ENCODE measurements around the gene SHKBP1.

SHKBP1 gene

GRCh38 chr19:40605216-40605971 is 28.7 kb downstream of the SHKBP1 start:
- H3K36me3 ChIP-seq (ENCODE audit: control insufficient read depth, insufficient read depth, low read length, severe bottlenecking), result no peaks in the 10 kb centered on the region
- peaks cover 31% of the 10 kb centered on the region for H3K4me1 ChIP-seq (ENCODE audit: control insufficient read depth, insufficient read depth, low read length)
- H3K4me3 ChIP-seq (ENCODE audit: low read length), result peak overlapping the region; percentile 68
- peak overlapping the region; percentile 49 for H3K9ac ChIP-seq (ENCODE audit: low read length)
- no peaks in the 10 kb centered on the region for H3K9me3 ChIP-seq (ENCODE audit: control insufficient read depth, low read length)
- DNase-seq (ENCODE audit: low read depth), result peak; percentile 85
- H3K27me3 ChIP-seq (replicated peaks; ENCODE audit: control insufficient read depth, insufficient read depth, low read length), result peaks cover 5% of the 10 kb centered on the region

GRCh38 chr19:40607311-40608239 is 30.9 kb downstream of the SHKBP1 start:
- no peak for DNase-seq (ENCODE audit: low read depth)
- Histone ChIP-seq H3K9ac (ENCODE audit: low read length) (no peak overlapping the region), H3K27me3 (replicated peaks; ENCODE audit: control insufficient read depth, insufficient read depth, low read length) (no peaks in the 10 kb centered on the region), H3K9me3 (ENCODE audit: control insufficient read depth, low read length) (no peaks in the 10 kb centered on the region), H3K36me3 (ENCODE audit: control insufficient read depth, insufficient read depth, low read length, severe bottlenecking) (no peaks in the 10 kb centered on the region), H3K4me3 (ENCODE audit: low read length) (no peak overlapping the region), H3K4me1 (ENCODE audit: control insufficient read depth, insufficient read depth, low read length) (peaks cover 21% of the 10 kb centered on the region)

- no peak for DNase-seq (ENCODE audit: low read depth)
- no peaks in the 10 kb centered on the region for H3K36me3 ChIP-seq (ENCODE audit: control insufficient read depth, insufficient read depth, low read length, severe bottlenecking)
- H3K9ac ChIP-seq (ENCODE audit: low read length), result no peak overlapping the region
- no peaks in the 10 kb centered on the region for H3K9me3 ChIP-seq (ENCODE audit: control insufficient read depth, low read length)
- no peaks in the 10 kb centered on the region for H3K27me3 ChIP-seq (replicated peaks; ENCODE audit: control insufficient read depth, insufficient read depth, low read length)
- peaks cover 14% of the 10 kb centered on the region for H3K4me1 ChIP-seq (ENCODE audit: control insufficient read depth, insufficient read depth, low read length)
- no peak overlapping the region for H3K4me3 ChIP-seq (ENCODE audit: low read length)
Observed at GRCh38 chr19:40608240-40608621, 31.6 kb downstream of the SHKBP1 start.

- Histone ChIP-seq H3K36me3 (ENCODE audit: control insufficient read depth, insufficient read depth, low read length, severe bottlenecking) (no peaks in the 10 kb centered on the region), H3K9me3 (ENCODE audit: control insufficient read depth, low read length) (no peaks in the 10 kb centered on the region), H3K4me1 (ENCODE audit: control insufficient read depth, insufficient read depth, low read length) (peaks cover 12% of the 10 kb centered on the region), H3K4me3 (ENCODE audit: low read length) (no peak overlapping the region), H3K9ac (ENCODE audit: low read length) (no peak overlapping the region), H3K27me3 (replicated peaks; ENCODE audit: control insufficient read depth, insufficient read depth, low read length) (no peaks in the 10 kb centered on the region)
- DNase-seq (ENCODE audit: low read depth), result no peak
Observed at GRCh38 chr19:40608957-40609356, 32.3 kb downstream of the SHKBP1 start.

- Histone ChIP-seq H3K9ac (ENCODE audit: low read length) (peak overlapping the region; percentile 46), H3K27me3 (replicated peaks; ENCODE audit: control insufficient read depth, insufficient read depth, low read length) (no peaks in the 10 kb centered on the region), H3K4me3 (ENCODE audit: low read length) (peak overlapping the region; percentile 62), H3K36me3 (ENCODE audit: control insufficient read depth, insufficient read depth, low read length, severe bottlenecking) (no peaks in the 10 kb centered on the region), H3K4me1 (ENCODE audit: control insufficient read depth, insufficient read depth, low read length) (peaks cover 5% of the 10 kb centered on the region), H3K9me3 (ENCODE audit: control insufficient read depth, low read length) (no peaks in the 10 kb centered on the region)
- peak; percentile 84 for DNase-seq (ENCODE audit: low read depth)
Observed at GRCh38 chr19:40609561-40610395, 33.1 kb downstream of the SHKBP1 start.

- peaks cover 3% of the 10 kb centered on the region for H3K4me1 ChIP-seq (ENCODE audit: control insufficient read depth, insufficient read depth, low read length)
- H3K36me3 ChIP-seq (ENCODE audit: control insufficient read depth, insufficient read depth, low read length, severe bottlenecking), result no peaks in the 10 kb centered on the region
- H3K27me3 ChIP-seq (replicated peaks; ENCODE audit: control insufficient read depth, insufficient read depth, low read length), result no peaks in the 10 kb centered on the region
- H3K4me3 ChIP-seq (ENCODE audit: low read length), result no peak overlapping the region
- H3K9ac ChIP-seq (ENCODE audit: low read length), result no peak overlapping the region
- DNase-seq (ENCODE audit: low read depth), result no peak
- H3K9me3 ChIP-seq (ENCODE audit: control insufficient read depth, low read length), result no peaks in the 10 kb centered on the region
Observed at GRCh38 chr19:40610396-40611064, 33.9 kb downstream of the SHKBP1 start.

GRCh38 chr19:40611096-40611495 is 34.4 kb downstream of the SHKBP1 start:
- Histone ChIP-seq H3K4me1 (ENCODE audit: control insufficient read depth, insufficient read depth, low read length) (no peaks in the 10 kb centered on the region), H3K9me3 (ENCODE audit: control insufficient read depth, low read length) (no peaks in the 10 kb centered on the region), H3K9ac (ENCODE audit: low read length) (no peak overlapping the region), H3K4me3 (ENCODE audit: low read length) (no peak overlapping the region), H3K27me3 (replicated peaks; ENCODE audit: control insufficient read depth, insufficient read depth, low read length) (no peaks in the 10 kb centered on the region), H3K36me3 (ENCODE audit: control insufficient read depth, insufficient read depth, low read length, severe bottlenecking) (no peaks in the 10 kb centered on the region)
- no peak for DNase-seq (ENCODE audit: low read depth)

- Histone ChIP-seq H3K27me3 (replicated peaks; ENCODE audit: control insufficient read depth, insufficient read depth, low read length) (no peaks in the 10 kb centered on the region), H3K36me3 (ENCODE audit: control insufficient read depth, insufficient read depth, low read length, severe bottlenecking) (no peaks in the 10 kb centered on the region), H3K4me1 (ENCODE audit: control insufficient read depth, insufficient read depth, low read length) (no peaks in the 10 kb centered on the region), H3K4me3 (ENCODE audit: low read length) (no peak overlapping the region), H3K9ac (ENCODE audit: low read length) (no peak overlapping the region), H3K9me3 (ENCODE audit: control insufficient read depth, low read length) (no peaks in the 10 kb centered on the region)
- no peak for DNase-seq (ENCODE audit: low read depth)
Observed at GRCh38 chr19:40611900-40612698, 35.4 kb downstream of the SHKBP1 start.

- Histone ChIP-seq H3K27me3 (replicated peaks; ENCODE audit: control insufficient read depth, insufficient read depth, low read length) (no peaks in the 10 kb centered on the region), H3K36me3 (ENCODE audit: control insufficient read depth, insufficient read depth, low read length, severe bottlenecking) (no peaks in the 10 kb centered on the region), H3K4me3 (ENCODE audit: low read length) (peak overlapping the region; percentile 90)
Observed at GRCh38 chr19:40612831-40613689, 36.4 kb downstream of the SHKBP1 start.

More at GRCh38 chr19:40612831-40613689, 36.4 kb downstream of the SHKBP1 start:
- no peaks in the 10 kb centered on the region for H3K4me1 ChIP-seq (ENCODE audit: control insufficient read depth, insufficient read depth, low read length)
- DNase-seq (ENCODE audit: low read depth), result peak; percentile 41
- no peaks in the 10 kb centered on the region for H3K9me3 ChIP-seq (ENCODE audit: control insufficient read depth, low read length)
- H3K9ac ChIP-seq (ENCODE audit: low read length), result no peak overlapping the region
